Activated CD8-positive, alpha-beta memory T cell treated with anti-CD3 and anti-CD28 coated beads for 1 hour (primary cell): ENCODE results near the gene HSD3B1.
"Not testable (repeated sequence)": the region's sequence is repeated elsewhere in the genome, so short reads cannot be mapped to it uniquely, and the experiment has no call there.

Source experiments
- DNase-seq, 2 donors: peaks; one replicate each; pipeline ENCODE4 v3.0.0-alpha.2; 2020; ENCODE audit warnings: low read depth in 1 of 2; ENCODE audit errors: extremely low read depth in 1 of 2

The HSD3B1 gene

DNA sequence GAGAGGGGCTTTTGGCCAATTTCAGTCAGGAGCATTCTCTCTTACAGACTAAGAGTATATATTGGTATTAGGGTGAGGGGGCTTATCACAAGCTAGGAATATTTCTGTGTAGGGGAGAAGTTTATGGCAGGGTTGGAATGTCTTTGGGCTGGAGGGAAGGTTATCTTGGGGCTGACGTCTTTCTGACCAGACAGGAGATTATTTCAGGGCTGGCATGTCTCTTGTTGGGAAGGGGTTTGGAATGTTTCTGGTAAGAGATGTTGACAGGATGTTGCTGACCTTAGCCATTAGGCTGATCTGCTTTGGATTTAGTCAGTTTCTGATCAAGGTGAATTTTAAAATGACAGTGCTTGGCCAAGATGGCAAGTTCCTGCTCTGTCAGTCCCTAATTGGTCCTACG, 17.8 kb upstream of the HSD3B1 start:
- DNase-seq = no peak

DNA sequence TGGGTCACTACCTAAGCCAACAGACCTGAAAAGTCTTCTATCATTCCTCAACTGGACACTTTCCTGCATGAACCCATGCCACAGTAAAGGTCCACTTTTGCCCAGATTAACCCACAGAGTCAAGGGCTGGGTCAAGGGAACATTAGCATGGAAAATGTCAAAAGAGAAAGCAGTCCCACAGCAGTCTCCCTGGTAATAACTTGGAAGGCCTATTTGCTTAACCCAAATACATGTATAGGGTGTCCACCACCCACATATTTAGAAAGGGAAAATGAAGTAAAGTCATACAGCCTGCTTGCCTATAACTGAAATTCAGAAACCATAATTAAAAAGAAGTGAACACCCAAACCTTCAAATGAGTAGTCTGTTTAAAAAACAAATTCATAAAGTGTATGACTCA, 16.1 kb upstream of the HSD3B1 start:
- DNase-seq = no peak

DNA sequence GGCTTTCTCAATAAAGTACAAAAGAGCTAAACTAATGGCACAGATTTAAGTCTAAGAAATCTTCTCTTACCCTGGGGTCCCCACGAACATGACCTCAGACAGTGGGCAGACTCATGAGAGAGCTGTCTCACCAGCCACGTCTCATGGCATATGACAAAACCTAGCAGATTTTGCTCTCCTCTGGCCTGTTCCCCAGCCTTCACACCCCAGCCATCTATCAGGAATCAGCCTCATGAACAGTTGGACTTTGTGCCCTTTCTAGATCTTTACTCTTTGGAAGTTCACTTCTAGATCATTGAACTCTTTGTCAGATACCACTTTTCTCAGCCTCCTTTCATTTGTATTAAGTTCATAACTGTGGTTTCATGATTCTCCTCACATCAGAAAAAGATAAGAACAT, 14.2 kb upstream of the HSD3B1 start:
- no peak for DNase-seq

DNA sequence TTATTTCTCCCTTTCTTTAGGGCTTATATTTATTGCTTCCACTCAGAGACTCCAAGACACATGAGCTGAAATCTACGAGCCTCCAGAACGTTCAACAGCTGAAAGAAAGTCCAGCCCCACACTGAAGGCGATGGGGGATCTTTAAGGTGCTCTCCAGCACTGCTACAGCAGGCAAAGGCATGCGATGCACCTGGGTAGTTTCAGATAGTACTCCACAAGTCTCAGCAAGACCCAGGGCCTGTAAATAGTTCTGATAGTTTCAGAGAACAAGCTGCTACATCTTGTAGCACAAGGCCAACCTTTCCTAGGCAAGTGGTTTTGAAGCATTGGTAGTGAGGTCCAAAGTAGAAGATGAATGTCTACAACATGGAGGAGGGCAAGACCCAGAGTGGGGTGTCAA, 2.2 kb upstream of the HSD3B1 start:
- DNase-seq = no peak

DNA sequence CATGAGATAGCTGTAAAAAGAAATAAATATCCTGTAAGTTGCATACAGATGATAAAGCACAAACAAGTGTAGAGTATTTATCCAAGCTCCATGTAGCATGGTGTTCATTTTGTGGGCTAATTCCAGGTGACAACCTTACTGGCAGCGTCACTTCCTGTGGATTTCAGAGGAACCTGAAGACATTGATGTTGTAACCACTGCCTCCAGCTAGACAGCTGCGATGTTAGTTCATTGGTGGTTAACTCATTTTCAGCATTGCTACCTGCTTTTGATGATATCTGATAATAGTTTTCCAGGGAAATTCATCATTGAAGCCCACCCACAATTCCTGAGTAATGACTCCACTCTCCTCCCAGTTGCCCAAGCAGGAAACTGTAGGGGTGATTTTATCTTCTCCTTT, 3.0 kb downstream of the HSD3B1 start:
- no peak for DNase-seq

DNA sequence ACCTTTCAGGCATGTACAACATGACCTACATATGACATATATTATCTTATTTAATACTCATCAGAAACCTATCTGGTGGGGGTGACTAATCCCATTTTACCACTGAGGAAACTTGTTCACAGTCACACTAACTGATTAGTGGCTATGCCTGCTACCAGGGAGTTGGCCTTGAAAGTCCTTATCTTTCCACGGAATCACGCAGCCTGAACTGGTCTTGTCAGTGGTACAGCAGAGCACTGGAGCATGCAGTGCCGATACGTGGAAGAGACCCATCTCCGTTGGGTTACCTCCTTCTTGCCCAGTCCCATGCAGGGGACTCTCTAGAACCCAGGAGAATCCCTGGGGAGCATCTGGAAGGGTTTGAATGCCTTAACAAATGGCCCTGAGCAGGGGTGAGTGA, 8.2 kb downstream of the HSD3B1 start:
- DNase-seq = no peak

DNA sequence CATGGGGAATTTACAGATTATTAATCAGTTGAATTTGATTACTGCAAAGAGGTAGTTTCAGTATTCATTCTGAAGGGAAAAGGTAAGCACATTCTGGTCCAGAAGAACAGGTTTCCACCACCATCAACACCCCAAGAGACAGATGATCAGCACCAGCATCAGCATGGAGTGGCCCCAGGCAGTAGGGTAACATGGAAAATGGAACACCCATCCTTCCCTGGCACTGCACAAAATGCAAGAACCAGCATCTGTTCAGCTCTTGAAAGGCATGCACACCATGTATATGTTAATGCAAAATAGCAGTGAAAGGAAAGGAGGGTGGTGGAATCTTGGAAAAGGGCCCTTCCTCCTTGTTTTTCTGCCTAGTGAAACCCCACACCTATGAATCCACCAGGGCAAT, 9.2 kb downstream of the HSD3B1 start:
- no peak for DNase-seq

DNA sequence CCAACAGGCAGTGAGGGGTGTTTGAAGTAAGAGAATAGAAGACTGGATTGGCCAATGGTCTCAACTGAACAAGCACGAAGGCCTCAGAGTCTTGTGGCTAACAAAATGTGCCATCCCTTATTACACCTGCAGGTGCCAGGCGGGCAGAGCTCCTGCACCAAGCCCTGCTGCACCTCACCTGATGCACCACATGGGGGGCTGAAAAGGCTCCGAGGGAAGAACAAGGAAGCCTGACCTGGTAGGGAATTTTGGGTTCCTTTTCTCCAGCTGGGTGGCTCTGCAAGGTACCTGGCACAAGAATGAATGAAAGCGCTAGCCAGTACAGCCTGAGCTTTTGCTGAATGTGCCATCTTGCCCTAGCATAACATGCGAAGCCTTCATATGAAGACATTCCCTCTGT, 9.7 kb downstream of the HSD3B1 start:
- DNase-seq = no peak

DNA sequence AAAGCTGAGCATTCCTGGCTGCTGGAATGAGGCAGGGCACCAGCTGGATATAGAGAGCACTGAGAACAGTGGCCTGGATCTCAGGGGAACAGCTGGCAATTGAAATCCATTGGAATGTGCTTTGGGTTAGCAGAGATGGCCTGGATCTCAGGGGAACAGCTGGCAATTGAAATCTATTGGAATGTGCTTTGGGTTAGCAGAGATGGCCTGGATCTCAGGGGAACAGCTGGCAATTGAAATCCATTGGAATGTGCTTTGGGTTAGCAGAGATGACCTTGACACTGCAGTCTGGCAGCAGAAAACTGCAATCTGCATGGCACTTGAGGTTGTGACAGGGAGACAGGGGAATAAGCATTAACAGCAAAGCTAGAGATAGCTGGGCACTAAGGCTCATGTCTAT, 10.7 kb downstream of the HSD3B1 start:
- not testable (repeated sequence) for DNase-seq

DNA sequence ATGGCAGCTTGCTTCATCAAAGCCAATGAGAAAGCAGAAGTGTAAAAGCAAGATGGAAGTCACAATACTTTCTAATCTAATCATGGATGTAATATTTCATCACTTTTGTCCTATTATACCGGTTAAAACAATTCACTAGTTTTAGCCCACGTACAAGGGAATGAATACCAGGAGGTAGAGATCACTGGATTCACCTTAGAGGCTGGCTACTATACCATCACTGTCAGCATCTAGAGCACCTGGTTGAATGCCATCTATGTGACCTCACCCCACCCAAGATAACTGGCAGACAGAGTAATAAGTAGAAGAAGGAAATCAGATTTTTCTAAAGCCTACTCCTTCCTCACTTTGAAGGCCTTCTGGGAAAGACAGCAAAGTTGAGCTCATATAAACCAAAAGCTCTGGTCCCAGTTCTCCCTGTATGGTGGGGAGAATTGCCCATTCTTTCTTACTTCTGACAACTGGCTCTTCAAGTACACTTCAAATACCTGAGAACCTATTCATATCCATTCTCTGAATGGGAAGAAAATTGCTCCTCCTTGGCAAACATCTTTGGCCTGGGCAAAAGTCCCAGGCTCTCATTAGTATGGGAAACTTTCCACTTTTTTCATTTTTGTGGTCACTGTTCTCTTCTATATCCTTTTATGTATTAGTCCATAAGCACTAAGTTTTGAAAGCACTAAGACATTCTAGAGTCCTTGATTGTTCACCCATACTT, 24.8 kb downstream of the HSD3B1 start:
- no peak for DNase-seq

DNA sequence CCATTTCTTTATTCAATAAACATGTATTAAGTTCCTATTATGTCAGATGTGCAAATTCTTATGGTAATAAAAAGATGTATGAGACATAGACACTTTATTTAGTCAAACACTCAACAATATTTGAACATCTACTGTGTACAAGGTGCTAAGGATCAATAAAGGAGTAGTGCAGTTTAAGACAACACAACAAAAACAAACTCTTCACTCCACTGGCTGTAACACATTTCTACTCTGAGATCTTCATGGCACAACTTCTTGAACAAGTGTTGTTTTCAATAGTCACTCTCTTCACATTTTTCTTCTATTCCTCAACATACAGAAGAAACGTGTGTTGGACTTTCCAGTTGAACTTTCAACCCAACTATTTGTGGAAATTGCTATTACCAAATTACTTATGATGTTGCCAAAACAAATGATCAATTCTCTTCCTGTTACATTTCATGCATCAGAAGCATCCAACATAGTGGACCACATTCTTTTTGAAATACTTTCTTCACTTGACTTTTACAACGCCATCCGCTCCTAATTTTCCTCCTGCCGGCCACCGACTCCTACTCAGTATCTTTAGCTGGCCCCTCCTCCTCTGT, 25.4 kb downstream of the HSD3B1 start:
- no peak for DNase-seq

DNA sequence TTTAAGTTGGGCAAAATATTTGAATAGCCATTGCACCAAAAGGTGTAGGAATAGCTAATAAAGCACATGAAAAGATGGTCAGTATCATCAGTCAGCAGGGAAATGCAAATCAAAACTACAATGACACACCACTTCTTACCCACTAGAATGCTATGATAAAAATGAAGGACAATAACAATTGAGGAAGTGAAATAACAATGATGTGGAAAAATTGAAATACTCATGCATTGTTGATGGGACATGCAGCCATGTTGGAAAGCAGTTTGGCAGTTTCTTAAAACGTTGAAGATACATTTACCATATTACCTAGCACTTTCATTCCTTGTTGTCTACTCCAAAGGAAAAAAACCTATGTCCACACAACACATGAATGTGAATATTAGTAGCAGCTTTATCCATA, 28.4 kb downstream of the HSD3B1 start:
- DNase-seq = no peak

DNA sequence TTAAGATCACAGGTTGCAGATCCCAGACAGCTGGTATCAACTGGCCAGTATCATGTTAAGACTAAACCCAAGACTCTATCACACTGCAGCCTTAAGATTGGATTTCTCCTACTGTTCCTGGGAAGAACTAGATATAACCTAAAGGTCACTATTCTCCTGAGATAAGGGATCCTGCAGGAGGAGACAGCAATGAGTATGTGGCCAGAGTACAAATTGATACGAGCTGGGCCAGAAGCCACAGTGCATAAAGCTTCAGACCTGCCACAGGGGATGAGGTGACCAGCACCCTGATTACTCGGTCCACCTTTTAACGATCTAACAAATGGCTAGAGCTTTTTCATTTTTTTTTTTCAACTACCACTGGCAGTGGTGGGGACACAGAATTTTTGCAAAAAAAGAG, 31.0 kb downstream of the HSD3B1 start:
- DNase-seq = no peak

DNA sequence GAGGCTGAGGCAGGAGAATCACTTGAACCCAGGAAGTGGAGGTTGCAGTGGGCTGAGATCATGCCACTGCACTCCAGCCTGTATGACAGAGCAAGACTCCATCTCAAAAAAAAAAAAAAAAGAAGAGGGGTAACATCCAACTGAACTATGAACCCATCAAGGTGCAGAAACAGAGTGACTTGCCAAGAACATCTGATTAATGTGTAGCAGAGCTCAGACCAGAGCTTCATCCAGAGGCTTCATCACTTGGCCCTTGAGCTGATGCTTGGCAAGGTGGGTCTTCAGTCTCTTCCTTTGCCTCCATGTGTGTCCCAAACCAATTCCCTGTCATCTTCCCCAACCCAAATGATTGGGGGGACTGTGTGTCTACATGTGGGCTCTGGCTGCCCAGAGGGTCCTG, 32.6 kb downstream of the HSD3B1 start:
- DNase-seq = no peak

DNA sequence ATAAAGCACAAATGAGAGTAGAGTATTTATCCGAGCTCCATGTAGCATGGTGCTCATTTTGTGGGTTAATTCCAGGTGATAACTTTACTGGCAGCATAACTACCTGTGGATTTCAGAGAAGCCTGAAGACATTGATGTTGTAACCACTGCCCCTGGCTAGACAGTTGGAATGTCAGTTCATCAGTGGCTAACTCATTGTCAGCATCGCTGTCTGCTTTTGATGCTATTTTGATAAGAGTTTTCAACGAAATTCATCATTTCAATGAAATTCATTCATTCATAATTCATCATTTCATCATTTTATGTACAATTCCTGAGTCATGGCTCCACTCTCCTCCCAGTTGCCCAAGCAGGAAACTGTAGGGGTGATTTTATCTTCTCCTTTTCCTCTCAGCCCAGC, 34.4 kb downstream of the HSD3B1 start:
- no peak for DNase-seq

DNA sequence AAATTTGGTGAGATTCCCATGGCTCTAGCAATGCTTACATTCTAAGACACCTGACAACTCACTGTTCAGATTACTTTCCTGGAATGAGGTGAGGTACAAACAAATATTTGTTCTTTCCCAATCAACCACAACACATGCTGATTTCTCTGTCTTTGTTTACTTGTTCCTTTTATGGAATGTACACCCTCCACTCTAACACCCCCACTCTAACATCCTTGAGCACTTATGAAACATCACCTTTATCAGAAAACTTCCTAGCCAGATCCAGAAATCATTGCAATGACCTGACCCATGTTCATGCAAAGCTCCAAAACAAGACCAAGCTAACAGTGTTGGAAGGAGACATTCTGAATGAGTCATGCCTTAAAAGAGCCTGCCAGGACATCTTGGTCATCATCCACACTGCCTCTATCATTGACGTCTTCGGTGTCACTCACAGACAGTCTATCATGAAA, 35.5 kb downstream of the HSD3B1 start:
- no peak for DNase-seq

DNA sequence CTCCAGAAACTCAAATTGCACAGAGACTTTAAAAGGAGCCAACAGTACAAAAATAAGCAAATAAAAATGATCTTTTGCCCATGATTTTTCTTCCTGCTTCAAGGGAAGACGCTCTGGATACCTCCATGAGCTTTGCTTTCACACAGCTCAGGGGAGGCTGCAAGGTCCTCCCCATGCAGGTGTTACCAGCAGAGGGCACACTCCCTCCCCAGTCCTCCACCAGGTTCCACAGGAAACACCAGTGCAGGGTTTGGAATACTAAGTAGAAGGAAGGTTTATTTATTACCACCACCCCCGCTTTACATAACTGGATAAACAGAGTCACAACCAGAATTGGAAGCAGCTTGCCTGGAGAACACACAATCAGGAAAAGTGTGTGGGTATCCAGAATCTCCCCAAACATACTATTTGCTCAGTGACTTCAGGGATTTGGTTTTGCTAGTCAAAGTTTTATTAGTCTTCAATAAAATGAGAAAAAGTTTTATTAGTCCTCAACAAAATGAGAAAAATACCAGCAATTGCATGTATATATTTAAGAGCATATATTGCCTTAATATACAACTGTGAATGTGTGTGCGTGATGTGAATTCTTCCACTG, 37.3 kb downstream of the HSD3B1 start:
- DNase-seq = no peak

DNA sequence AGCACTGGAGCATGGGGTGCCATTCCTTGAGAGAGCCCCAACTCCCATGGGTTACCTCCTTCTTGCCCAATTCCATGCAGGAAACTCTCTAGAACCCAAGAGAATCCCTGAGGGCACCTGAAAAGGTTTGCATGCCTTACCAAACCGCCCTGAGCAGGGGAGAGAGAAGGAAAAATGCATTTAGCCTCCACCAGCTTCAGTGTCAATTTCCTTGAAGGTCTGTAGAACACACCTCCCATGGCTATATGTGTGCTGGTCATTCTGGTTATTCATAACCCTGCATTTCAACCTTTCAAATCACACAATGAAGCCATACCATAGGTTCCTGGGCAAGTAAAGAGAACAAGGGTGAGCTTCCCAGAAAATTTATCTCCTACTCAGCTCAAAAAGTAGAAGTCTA, 39.6 kb downstream of the HSD3B1 start:
- DNase-seq = no peak

DNA sequence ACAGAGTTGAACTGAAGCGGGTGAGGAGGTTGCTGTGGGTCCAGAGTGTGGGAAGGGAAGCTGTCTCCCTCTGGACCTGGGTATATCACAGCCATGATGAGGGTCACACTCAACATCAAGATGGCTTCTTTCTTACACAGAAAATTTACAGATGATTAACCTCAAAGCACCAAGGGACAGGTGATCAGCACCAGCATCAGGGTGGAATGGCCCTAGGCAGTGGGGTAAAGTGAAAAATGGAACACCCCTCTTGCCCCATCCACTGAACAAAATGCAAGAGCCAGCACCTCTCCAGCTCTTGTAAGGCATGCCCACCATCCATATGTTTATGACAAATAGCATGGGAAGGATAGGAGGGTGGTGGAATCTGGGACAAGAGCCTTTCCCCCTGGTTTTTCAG, 40.3 kb downstream of the HSD3B1 start:
- DNase-seq = no peak

DNA sequence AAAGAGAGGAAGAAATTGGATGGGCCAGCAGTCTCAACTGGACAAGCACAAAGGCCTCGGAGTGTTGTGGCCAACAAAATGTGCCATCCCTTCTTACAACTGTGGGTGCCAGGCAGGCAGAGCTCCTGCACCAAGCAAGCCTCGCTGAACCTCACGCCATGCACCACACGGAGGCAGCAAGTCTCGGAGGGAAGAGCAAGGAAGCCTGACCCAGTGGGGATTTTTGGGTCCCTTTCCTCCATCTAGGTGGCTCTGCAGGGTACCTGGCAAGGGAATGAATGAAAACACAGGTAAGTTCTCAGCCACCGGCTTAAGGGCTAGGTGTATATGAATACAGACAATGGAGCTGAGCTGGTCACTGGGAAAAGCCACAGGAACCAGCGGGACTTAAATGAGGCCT, 40.8 kb downstream of the HSD3B1 start:
- DNase-seq = no peak

DNA sequence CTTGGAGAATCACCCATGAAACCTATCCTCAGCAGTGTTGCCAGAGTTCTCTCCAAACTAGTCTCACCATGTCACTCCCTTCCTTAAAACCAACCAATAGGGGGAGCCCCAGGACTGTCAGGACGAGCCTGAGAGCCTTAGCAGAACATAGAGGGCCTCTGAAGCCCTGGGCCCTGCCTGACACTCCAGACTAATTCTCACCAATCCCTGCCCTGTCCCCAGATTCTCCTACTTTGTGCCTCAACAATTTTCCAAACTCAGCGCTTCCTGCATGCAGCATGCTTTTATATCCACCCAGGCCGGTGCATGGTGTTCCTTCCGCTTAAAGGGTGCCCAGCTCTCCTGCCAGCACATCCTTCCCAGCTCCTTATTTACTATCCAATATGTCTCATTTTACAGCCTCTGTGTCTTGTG, 42.7 kb downstream of the HSD3B1 start:
- no peak for DNase-seq

DNA sequence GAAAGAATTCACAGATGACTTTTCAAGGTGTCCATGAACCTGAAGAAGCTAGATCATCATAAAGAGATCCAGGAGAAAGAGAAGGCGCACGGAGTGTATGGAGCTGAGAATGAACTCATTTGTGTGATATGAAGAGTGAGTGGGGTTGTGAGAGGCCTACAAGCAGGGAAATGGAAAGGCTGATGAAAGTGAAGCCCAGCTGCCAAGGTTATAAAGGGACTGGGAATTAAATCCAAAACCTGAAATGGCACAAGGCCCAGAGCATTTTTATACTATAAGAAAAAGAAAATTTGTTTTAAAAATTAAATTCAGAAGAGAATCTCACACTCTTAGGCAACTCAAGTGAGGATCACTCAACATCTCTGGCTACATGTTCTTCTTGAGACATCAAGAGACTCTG, 43.4 kb downstream of the HSD3B1 start:
- no peak for DNase-seq

DNA sequence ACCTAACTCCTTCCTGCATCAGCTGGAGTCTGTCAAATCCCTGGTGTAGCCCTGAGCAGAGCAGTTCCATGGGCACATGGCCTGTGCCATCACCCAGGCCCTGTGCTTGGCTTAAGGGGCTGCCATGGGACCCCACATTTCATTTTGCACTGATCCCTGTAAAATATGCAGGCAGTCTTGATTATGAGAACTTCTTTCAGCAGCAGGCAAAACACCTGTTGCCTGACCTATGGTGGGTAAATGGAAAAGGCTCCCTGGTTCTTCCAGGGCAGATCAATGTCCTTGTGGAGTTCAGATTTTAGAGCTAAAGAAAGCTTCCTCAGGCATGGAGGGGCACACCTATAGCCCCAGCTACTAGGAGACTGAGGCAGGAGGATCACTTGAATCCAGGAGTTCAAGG, 44.2 kb downstream of the HSD3B1 start:
- no peak for DNase-seq
